Uterus (tissue), 2 donors: ENCODE data around the gene KRT2.

ENCODE experiments used
- CTCF ChIP-seq, 4 experiments: fragments of 200-600 bp in 2 of 4; fragments of 450-650 bp in 2 of 4; sonication (generic) in 2 of 4; IDR thresholded peaks; one replicate each; pipeline ENCODE4 v1.5.1; 2016 to 2019; ENCODE audit warnings: antibody characterized with exemption in 4 of 4, mild to moderate bottlenecking in 2 of 4, moderate library complexity in 1 of 4
- POLR2A ChIP-seq, 2 donors: fragments of 450-650 bp; IDR thresholded peaks; one replicate each; pipeline ENCODE4 v1.6.1; 2016; ENCODE audit warnings: antibody characterized with exemption in 2 of 2, mild to moderate bottlenecking in 1 of 2, moderate library complexity in 1 of 2

- TF ChIP-seq CTCF (IDR thresholded peaks at IDR 0.05) (no peak), POLR2A (IDR thresholded peaks at IDR 0.05) (no peak)
Measured at GRCh38 chr12:52636189-52636588, 15.8 kb downstream of the KRT2 start.
